Karpas-422 (cell line): ENCODE measurements around the gene DMRT2. TPM values are rescaled to one million over a fixed set of nuclear protein-coding genes. Genes with fewer than 3 reads are reported as not detected.
A peak's percentile ranks its signal among the peaks of the same experiment; 100 is the strongest.

ENCODE experiments used
- DNase-seq: peaks from one replicate; pipeline ENCODE4 v3.0.0-alpha.2; 2015
- H2AFZ ChIP-seq: fragments of 200-600 bp; sonication (generic); 2 replicates; pipeline ENCODE4 v1.6.1; 2014; ENCODE audit warnings: antibody characterized with exemption, low read length, mixed read lengths
- H3K27ac ChIP-seq: fragments of 200-600 bp; sonication (generic); 2 replicates; pipeline ENCODE4 v1.5.1; 2014; ENCODE audit warnings: mild to moderate bottlenecking, low read length, moderate library complexity
- H3K27me3 ChIP-seq: fragments of 200-600 bp; sonication (generic); 2 replicates; pipeline ENCODE4 v1.6.1; 2014; ENCODE audit warnings: low read length, mixed read lengths
- H3K36me3 ChIP-seq: fragments of 200-600 bp; sonication (generic); 2 replicates; pipeline ENCODE4 v1.6.1; 2014; ENCODE audit warnings: low read length, mixed read lengths; ENCODE audit not compliant: insufficient read depth
- H3K4me1 ChIP-seq: fragments of 200-600 bp; sonication (generic); 2 replicates; pipeline ENCODE4 v1.6.1; 2014; ENCODE audit warnings: mild to moderate bottlenecking, low read length, mixed read lengths
- H3K4me2 ChIP-seq: fragments of 200-600 bp; sonication (generic); 2 replicates; pipeline ENCODE4 v1.6.1; 2014; ENCODE audit warnings: low read length, low read depth, mild to moderate bottlenecking; ENCODE audit not compliant: poor library complexity, severe bottlenecking
- H3K4me3 ChIP-seq: fragments of 200-600 bp; sonication (generic); 2 replicates; pipeline ENCODE4 v1.5.1; 2014; ENCODE audit warnings: mild to moderate bottlenecking, antibody characterized with exemption, low read length, mixed read lengths
- H3K79me2 ChIP-seq: fragments of 200-600 bp; sonication (generic); 2 replicates; pipeline ENCODE4 v1.6.1; 2014; ENCODE audit warnings: mild to moderate bottlenecking, low read length, mixed read lengths
- H3K9ac ChIP-seq: fragments of 200-600 bp; sonication (generic); 2 replicates; pipeline ENCODE4 v1.6.0; 2014; ENCODE audit warnings: low read length
- H3K9me2 ChIP-seq: fragments of 200-600 bp; sonication (generic), shearing (Covaris generic); replicated peaks from 2 replicates; pipeline ENCODE4 v1.6.0; 2014; ENCODE audit warnings: mild to moderate bottlenecking, low read length, moderate library complexity; ENCODE audit not compliant: insufficient read depth
- H3K9me3 ChIP-seq: fragments of 300-700, 200-600 bp; sonication (generic); 2 replicates; pipeline ENCODE4 v1.6.1; 2014; ENCODE audit warnings: low read length, mixed read lengths
- H4K20me1 ChIP-seq: fragments of 200-600 bp; sonication (generic); 2 replicates; pipeline ENCODE4 v1.6.1; 2014; ENCODE audit warnings: mild to moderate bottlenecking, antibody characterized with exemption, low read length, low read depth; ENCODE audit not compliant: insufficient read depth
- total RNA-seq: library from RNA; depleted of rRNA; stranded (reverse); fragments of >200 nt; shearing (Covaris generic); gene quantifications from 2 replicates; pipeline ENCODE4 v1.2.3, GENCODE V29; 2014; ENCODE audit warnings: low replicate concordance

The DMRT2 gene
- total RNA-seq, 1 experiment from 2014 or later, result not detected

DNA sequence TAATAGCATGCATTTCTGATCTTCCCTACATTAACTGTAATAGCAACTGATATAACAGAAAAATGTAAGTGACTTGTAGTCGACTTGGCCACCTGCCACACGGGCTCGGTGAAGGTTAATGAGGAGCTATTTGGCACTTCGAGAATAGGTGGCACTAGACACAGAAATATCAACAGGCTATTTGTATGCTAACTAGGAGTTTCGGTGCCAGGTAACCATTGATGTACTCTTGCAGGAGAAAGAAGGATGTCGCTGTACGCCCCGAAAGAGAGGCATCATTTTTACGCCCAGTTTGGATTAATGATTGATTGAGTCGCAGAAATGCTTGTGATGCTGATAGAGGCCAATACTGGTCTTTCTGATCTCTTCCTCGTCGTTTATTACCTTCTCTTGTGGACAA, 516 bp upstream of the DMRT2 start:
- peak; percentile 27 for DNase-seq
- Histone ChIP-seq H3K4me1 (no peaks in the 10 kb centered on the region), H3K27me3 (no peaks in the 10 kb centered on the region)

GRCh38 chr9:1051210-1051583, 1.0 kb downstream of the DMRT2 start:
- Histone ChIP-seq H3K27me3 (no peaks in the 10 kb centered on the region), H3K9me2 (no peaks in the 10 kb centered on the region), H3K9ac (no peak overlapping the region), H3K27ac (no peak overlapping the region), H3K4me2 (no peak overlapping the region), H4K20me1 (no peaks in the 10 kb centered on the region), H3K4me1 (no peaks in the 10 kb centered on the region), H3K79me2 (no peaks in the 10 kb centered on the region), H2AFZ (no peak overlapping the region), H3K4me3 (no peak overlapping the region), H3K9me3 (no peaks in the 10 kb centered on the region), H3K36me3 (no peaks in the 10 kb centered on the region)
- no peak for DNase-seq

More for the DNA sequence above, 516 bp upstream of the DMRT2 start:
- Histone ChIP-seq H3K4me2 (no peak overlapping the region), H3K9me2 (no peaks in the 10 kb centered on the region), H4K20me1 (no peaks in the 10 kb centered on the region), H3K79me2 (no peaks in the 10 kb centered on the region), H3K9me3 (no peaks in the 10 kb centered on the region), H3K9ac (no peak overlapping the region), H3K4me3 (no peak overlapping the region), H3K36me3 (no peaks in the 10 kb centered on the region), H2AFZ (no peak overlapping the region), H3K27ac (no peak overlapping the region)

DNA sequence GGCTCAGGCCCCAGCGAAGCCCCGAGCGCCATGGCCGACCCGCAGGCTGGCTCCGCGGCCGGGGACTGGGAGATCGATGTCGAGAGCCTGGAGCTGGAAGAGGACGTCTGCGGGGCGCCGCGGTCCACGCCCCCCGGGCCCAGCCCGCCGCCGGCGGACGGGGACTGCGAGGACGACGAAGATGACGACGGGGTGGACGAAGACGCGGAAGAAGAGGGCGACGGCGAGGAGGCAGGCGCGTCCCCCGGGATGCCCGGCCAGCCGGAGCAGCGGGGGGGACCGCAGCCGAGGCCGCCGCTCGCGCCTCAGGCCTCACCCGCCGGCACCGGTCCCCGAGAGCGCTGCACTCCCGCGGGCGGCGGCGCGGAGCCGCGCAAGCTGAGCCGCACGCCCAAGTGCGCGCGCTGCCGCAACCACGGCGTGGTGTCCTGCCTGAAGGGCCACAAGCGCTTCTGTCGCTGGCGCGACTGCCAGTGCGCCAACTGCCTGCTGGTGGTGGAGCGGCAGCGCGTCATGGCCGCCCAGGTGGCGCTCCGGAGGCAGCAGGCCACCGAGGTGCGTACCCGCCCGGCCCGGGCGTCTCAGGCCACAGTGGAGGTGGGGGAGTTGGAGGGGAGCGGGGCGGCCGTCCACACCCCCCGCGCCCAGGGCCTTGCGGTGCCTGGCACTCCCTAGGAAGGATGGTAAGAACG, 1.6 kb downstream of the DMRT2 start:
- Histone ChIP-seq H3K9me3 (no peaks in the 10 kb centered on the region), H2AFZ (no peak overlapping the region), H3K36me3 (no peaks in the 10 kb centered on the region), H3K4me3 (no peak overlapping the region), H3K4me2 (no peak overlapping the region), H3K9ac (no peak overlapping the region), H3K79me2 (no peaks in the 10 kb centered on the region), H4K20me1 (no peaks in the 10 kb centered on the region), H3K9me2 (no peaks in the 10 kb centered on the region), H3K4me1 (no peaks in the 10 kb centered on the region), H3K27me3 (no peaks in the 10 kb centered on the region), H3K27ac (no peak overlapping the region)
- no peak for DNase-seq

GRCh38 chr9:1052365-1053281, 2.5 kb downstream of the DMRT2 start:
- H3K9ac ChIP-seq, result no peak overlapping the region
- no peaks in the 10 kb centered on the region for H3K9me2 ChIP-seq
- no peak overlapping the region for H3K27ac ChIP-seq
- H3K4me3 ChIP-seq, result no peak overlapping the region
- no peaks in the 10 kb centered on the region for H3K9me3 ChIP-seq
- H3K4me2 ChIP-seq, result no peak overlapping the region
- H3K4me1 ChIP-seq, result no peaks in the 10 kb centered on the region
- H2AFZ ChIP-seq, result no peak overlapping the region
- no peaks in the 10 kb centered on the region for H4K20me1 ChIP-seq
- no peaks in the 10 kb centered on the region for H3K79me2 ChIP-seq
- H3K27me3 ChIP-seq, result no peaks in the 10 kb centered on the region
- H3K36me3 ChIP-seq, result no peaks in the 10 kb centered on the region
- DNase-seq, result no peak

DNA sequence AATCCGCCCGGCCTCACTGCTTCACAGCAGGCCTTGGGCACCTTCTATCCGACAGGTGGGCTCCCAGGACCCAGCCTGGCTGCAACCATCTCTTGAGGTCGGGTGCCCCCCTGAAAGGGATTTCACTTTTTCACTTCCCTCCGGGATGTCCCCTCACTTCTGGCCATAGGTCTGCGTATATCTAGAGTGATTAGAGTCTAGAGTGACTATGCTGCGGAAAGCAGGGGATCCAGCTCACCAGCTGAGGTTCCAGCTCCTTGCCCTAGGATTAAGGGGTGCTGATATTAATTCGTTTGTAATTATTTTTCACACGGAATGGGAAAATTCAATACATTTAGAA, 3.1 kb downstream of the DMRT2 start:
- no peaks in the 10 kb centered on the region for H3K27me3 ChIP-seq
- DNase-seq, result no peak
- no peak overlapping the region for H3K4me3 ChIP-seq
- no peaks in the 10 kb centered on the region for H3K36me3 ChIP-seq
- H3K9me2 ChIP-seq, result no peaks in the 10 kb centered on the region
- no peaks in the 10 kb centered on the region for H3K9me3 ChIP-seq
- no peak overlapping the region for H3K27ac ChIP-seq
- H3K4me2 ChIP-seq, result no peak overlapping the region
- H4K20me1 ChIP-seq, result no peaks in the 10 kb centered on the region
- H3K79me2 ChIP-seq, result no peaks in the 10 kb centered on the region
- H3K4me1 ChIP-seq, result no peaks in the 10 kb centered on the region
- H2AFZ ChIP-seq, result no peak overlapping the region
- H3K9ac ChIP-seq, result no peak overlapping the region

DNA sequence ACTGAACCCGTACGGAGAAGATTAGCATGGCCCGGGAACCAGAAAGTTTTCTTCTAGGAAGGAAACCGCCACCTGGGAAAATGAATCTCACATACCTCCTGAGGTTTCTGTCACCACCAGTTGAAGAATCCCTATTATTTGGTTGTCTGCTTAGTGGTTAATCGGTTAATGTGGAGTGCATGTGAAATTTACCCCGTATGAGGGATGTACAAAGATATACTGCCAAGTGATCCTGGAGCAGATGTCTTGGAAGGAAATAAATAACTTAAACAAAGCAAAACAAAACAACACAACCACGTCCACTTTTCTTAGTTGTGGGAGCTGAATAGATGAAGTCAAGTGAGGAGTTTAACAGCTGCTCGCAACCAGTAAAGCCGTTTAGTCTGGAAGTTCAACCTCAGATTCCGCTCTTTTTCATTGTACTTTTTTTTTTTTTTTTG, 3.8 kb downstream of the DMRT2 start:
- Histone ChIP-seq H3K27ac (no peak overlapping the region), H3K9me2 (no peaks in the 10 kb centered on the region), H3K27me3 (no peaks in the 10 kb centered on the region), H3K79me2 (no peaks in the 10 kb centered on the region), H3K9me3 (no peaks in the 10 kb centered on the region), H3K36me3 (no peaks in the 10 kb centered on the region), H3K9ac (no peak overlapping the region), H3K4me3 (no peak overlapping the region), H4K20me1 (no peaks in the 10 kb centered on the region), H2AFZ (no peak overlapping the region), H3K4me2 (no peak overlapping the region), H3K4me1 (no peaks in the 10 kb centered on the region)
- no peak for DNase-seq

- Histone ChIP-seq H3K4me3 (no peak overlapping the region), H4K20me1 (no peaks in the 10 kb centered on the region), H3K36me3 (no peaks in the 10 kb centered on the region), H3K9ac (no peak overlapping the region), H3K4me1 (no peaks in the 10 kb centered on the region), H3K9me2 (no peaks in the 10 kb centered on the region), H3K4me2 (no peak overlapping the region), H3K27ac (no peak overlapping the region), H2AFZ (no peak overlapping the region), H3K9me3 (no peaks in the 10 kb centered on the region), H3K79me2 (no peaks in the 10 kb centered on the region), H3K27me3 (no peaks in the 10 kb centered on the region)
- no peak for DNase-seq
These were observed 5.0 kb downstream of the DMRT2 start for GRCh38 chr9:1055166-1055565.

- no peaks in the 10 kb centered on the region for H3K9me3 ChIP-seq
- no peak for DNase-seq
- no peaks in the 10 kb centered on the region for H3K4me1 ChIP-seq
- no peak overlapping the region for H3K9ac ChIP-seq
- no peak overlapping the region for H2AFZ ChIP-seq
- H3K79me2 ChIP-seq, result no peaks in the 10 kb centered on the region
- H3K4me3 ChIP-seq, result no peak overlapping the region
- no peak overlapping the region for H3K4me2 ChIP-seq
- H3K9me2 ChIP-seq, result no peaks in the 10 kb centered on the region
- H4K20me1 ChIP-seq, result no peaks in the 10 kb centered on the region
- no peaks in the 10 kb centered on the region for H3K27me3 ChIP-seq
- no peaks in the 10 kb centered on the region for H3K36me3 ChIP-seq
- H3K27ac ChIP-seq, result no peak overlapping the region
These were observed 7.8 kb downstream of the DMRT2 start for GRCh38 chr9:1057910-1058309.
